Left kidney (tissue), 2 donors: ENCODE results near the gene ADAMTSL3. TPM values are rescaled to one million over a fixed set of nuclear protein-coding genes. Genes with fewer than 3 reads are reported as not detected.
"Not testable (repeated sequence)": the region's sequence is repeated elsewhere in the genome, so short reads cannot be mapped to it uniquely, and the experiment has no call there.

Experiments used
- DNase-seq: peaks from one replicate; pipeline ENCODE4 v3.0.0-alpha.2; 2013
- polyA plus RNA-seq: library from polyadenylated mRNA; unstranded; fragments of 120-200 nt; gene quantifications from one replicate; pipeline ENCODE4 v1.2.1, GENCODE V29; 2013; ENCODE audit not compliant: insufficient read length

ADAMTSL3 gene
- polyA plus RNA-seq, 1 donor: 2.8 TPM

- DNase-seq: not testable (repeated sequence)
Observed at GRCh38 chr15:84042434-84043056, 388.6 kb downstream of the ADAMTSL3 start.

- DNase-seq: no peak
Observed at GRCh38 chr15:84046064-84046637, 392.2 kb downstream of the ADAMTSL3 start.

GRCh38 chr15:84049480-84049879, 395.6 kb downstream of the ADAMTSL3 start:
- DNase-seq: not testable (repeated sequence)

GRCh38 chr15:84050076-84050475, 396.2 kb downstream of the ADAMTSL3 start:
- DNase-seq: no peak

GRCh38 chr15:84051146-84051545, 397.2 kb downstream of the ADAMTSL3 start:
- DNase-seq: not testable (repeated sequence)

GRCh38 chr15:84054544-84054943, 400.6 kb downstream of the ADAMTSL3 start:
- not testable (repeated sequence) for DNase-seq

- DNase-seq: no peak
Observed at GRCh38 chr15:84057714-84058331, 403.9 kb downstream of the ADAMTSL3 start.

GRCh38 chr15:84063674-84064073, 409.8 kb downstream of the ADAMTSL3 start:
- not testable (repeated sequence) for DNase-seq

- DNase-seq: not testable (repeated sequence)
Observed at GRCh38 chr15:84068674-84069073, 414.8 kb downstream of the ADAMTSL3 start.

- not testable (repeated sequence) for DNase-seq
Observed at GRCh38 chr15:84078038-84078437, 424.1 kb downstream of the ADAMTSL3 start.

- not testable (repeated sequence) for DNase-seq
Observed at GRCh38 chr15:84079325-84079884, 425.5 kb downstream of the ADAMTSL3 start.

- DNase-seq: peak; percentile 53
Observed at GRCh38 chr15:84079885-84080777, 426.2 kb downstream of the ADAMTSL3 start.

- DNase-seq: not testable (repeated sequence)
Observed at GRCh38 chr15:84080778-84081084, 426.8 kb downstream of the ADAMTSL3 start.

GRCh38 chr15:84081391-84082168, 427.7 kb downstream of the ADAMTSL3 start:
- DNase-seq: no peak

- no peak for DNase-seq
Observed at GRCh38 chr15:84082739-84083138, 428.8 kb downstream of the ADAMTSL3 start.

- not testable (repeated sequence) for DNase-seq
Observed at GRCh38 chr15:84086071-84086470, 432.1 kb downstream of the ADAMTSL3 start.

Other genes starting within 250 kb of the ADAMTSL3 start
- gene SH3GL3, start 206.8 kb upstream of the ADAMTSL3 start, polyA plus RNA-seq: 14.2 TPM